HL-60 (cell line): ENCODE measurements around the gene PNRC2.
"Not testable (repeated sequence)": the region's sequence is repeated elsewhere in the genome, so short reads cannot be mapped to it uniquely, and the experiment has no call there.

Source experiments
- DNase-seq, 2 experiments: peaks; one replicate each; pipeline ENCODE4 v3.0.0-alpha.2; 2010 to 2020; ENCODE audit warnings: low read depth in 1 of 2, low spot score in 1 of 2
- H3K27ac ChIP-seq: fragments of 250-450 bp; sonication (Bioruptor Pico); replicated peaks from 2 replicates; pipeline ENCODE4 v1.5.1; 2020; ENCODE audit warnings: mild to moderate bottlenecking, moderate library complexity
- H3K27me3 ChIP-seq: fragments of 250-450 bp; sonication (Bioruptor Pico); 2 replicates; pipeline ENCODE4 v1.5.1; 2021; ENCODE audit warnings: mild to moderate bottlenecking, moderate library complexity; ENCODE audit not compliant: insufficient read depth, poor library complexity, severe bottlenecking
- H3K4me3 ChIP-seq: replicated peaks from 2 replicates; pipeline ENCODE4 v1.5.1; 2011; ENCODE audit warnings: mild to moderate bottlenecking, control low read depth, low read length; ENCODE audit not compliant: insufficient read depth
- CTCF ChIP-seq: IDR thresholded peaks from one replicate; pipeline ENCODE4 v1.5.1; 2011; ENCODE audit warnings: low read length, control low read depth, inconsistent platforms; ENCODE audit not compliant: insufficient read depth
- GABPA ChIP-seq: IDR thresholded peaks from 2 replicates; pipeline ENCODE4 v1.6.1; 2012; ENCODE audit warnings: low read depth
- POLR2AphosphoS5 ChIP-seq: IDR thresholded peaks from 2 replicates; pipeline ENCODE4 v1.6.1; 2012; ENCODE audit warnings: low read depth
- REST ChIP-seq: IDR thresholded peaks from 2 replicates; pipeline ENCODE4 v1.6.1; 2012; ENCODE audit warnings: low read depth; ENCODE audit not compliant: insufficient replicate concordance
- SPI1 ChIP-seq: IDR thresholded peaks from 2 replicates; pipeline ENCODE4 v1.6.1; 2012; ENCODE audit warnings: low read depth, mild to moderate bottlenecking, borderline replicate concordance

Gene PNRC2

GRCh38 chr1:24004132-24004531, 44.5 kb downstream of the PNRC2 start:
- Histone ChIP-seq H3K4me3 (no peak overlapping the region), H3K27me3 (no peaks in the 10 kb centered on the region), H3K27ac (no peak overlapping the region)
- DNase-seq = no peak
- no peak for TF ChIP-seq GABPA

GRCh38 chr1:24005163-24005562, 45.5 kb downstream of the PNRC2 start:
- TF ChIP-seq GABPA (no peak), SPI1 (no peak), REST (no peak), POLR2AphosphoS5 (no peak), CTCF (no peak)
- Histone ChIP-seq H3K27me3 (no peaks in the 10 kb centered on the region), H3K27ac (no peak overlapping the region), H3K4me3 (no peak overlapping the region)
- no peak for DNase-seq

GRCh38 chr1:24007079-24007478, 47.5 kb downstream of the PNRC2 start:
- Histone ChIP-seq H3K4me3 (no peak overlapping the region), H3K27me3 (no peaks in the 10 kb centered on the region), H3K27ac (no peak overlapping the region)
- no peak for DNase-seq
- TF ChIP-seq CTCF (no peak), REST (no peak), SPI1 (no peak), GABPA (no peak), POLR2AphosphoS5 (no peak)

- not testable (repeated sequence) for H3K27me3 ChIP-seq, H3K27ac ChIP-seq, DNase-seq, H3K4me3 ChIP-seq
Observed at GRCh38 chr1:24008574-24009184, 49.1 kb downstream of the PNRC2 start.

- H3K27me3 ChIP-seq = no peaks in the 10 kb centered on the region
- no peak overlapping the region for H3K27ac ChIP-seq
- H3K4me3 ChIP-seq = no peak overlapping the region
- no peak for DNase-seq
- TF ChIP-seq POLR2AphosphoS5 (no peak), REST (no peak), SPI1 (no peak), CTCF (no peak), GABPA (no peak)
Observed at GRCh38 chr1:24009406-24009805, 49.8 kb downstream of the PNRC2 start.
